HG03378 (cell line): ENCODE results near the gene ZNF559.

Source experiments
- ATAC-seq: cut with Tn5 transposase; IDR thresholded peaks from one replicate; pipeline ENCODE4 v1.9.1; 2021; ENCODE audit warnings: mild to moderate bottlenecking, moderate library complexity; ENCODE audit not compliant: unreplicated experiment

ZNF559 gene

GRCh38 chr19:9352505-9352904 lies 28.5 kb downstream of the ZNF559 start:
- ATAC-seq = no peak

GRCh38 chr19:9353011-9353410 lies 29.0 kb downstream of the ZNF559 start:
- no peak for ATAC-seq

GRCh38 chr19:9354651-9355050 lies 30.7 kb downstream of the ZNF559 start:
- no peak for ATAC-seq

- ATAC-seq = no peak
Observed at GRCh38 chr19:9362905-9363304, 38.9 kb downstream of the ZNF559 start, which contains the start of gene ZNF177. TSS of gene ZNF177 (plus strand) at chr19:9363013. CDS start at chr19:9378312, 15,299 bp downstream.

- ATAC-seq = no peak
Observed at GRCh38 chr19:9370738-9371619, 47.0 kb downstream of the ZNF559 start.

GRCh38 chr19:9381361-9381785 lies 57.4 kb downstream of the ZNF559 start:
- no peak for ATAC-seq
